Liver (tissue), 9 donors: ENCODE measurements around the gene F12. TPM values are rescaled to one million over a fixed set of nuclear protein-coding genes. Genes with fewer than 3 reads are reported as not detected.

Source experiments
- DNase-seq: peaks from one replicate; pipeline ENCODE4 v3.0.0-alpha.2; 2017; ENCODE audit warnings: low spot score
- H3K27ac ChIP-seq, 2 donors: one replicate each; pipeline ENCODE4 v1.7.0; 2013; ENCODE audit warnings: inconsistent platforms in 2 of 2, low read length in 2 of 2, control low read depth in 1 of 2, low read depth in 1 of 2, mild to moderate bottlenecking in 1 of 2
- H3K27me3 ChIP-seq, 4 donors: one replicate each; pipeline versions ENCODE4 v1.6.1 to v1.7.0; 2013; ENCODE audit warnings: low read length in 3 of 4, inconsistent platforms in 1 of 4, mild to moderate bottlenecking in 1 of 4, moderate library complexity in 1 of 4; ENCODE audit not compliant: control insufficient read depth in 4 of 4, insufficient read depth in 4 of 4
- H3K36me3 ChIP-seq, 4 donors: one replicate each; pipeline versions ENCODE4 v1.6.1 to v1.7.0; 2013; ENCODE audit warnings: low read length in 3 of 4, mild to moderate bottlenecking in 3 of 4, low read depth in 1 of 4, moderate library complexity in 1 of 4; ENCODE audit not compliant: control insufficient read depth in 4 of 4, insufficient read depth in 3 of 4
- H3K4me1 ChIP-seq, 4 donors: one replicate each; pipeline versions ENCODE4 v1.6.1 to v1.7.0; 2013; ENCODE audit warnings: low read length in 3 of 4, mild to moderate bottlenecking in 3 of 4, moderate library complexity in 1 of 4; ENCODE audit not compliant: control insufficient read depth in 4 of 4, insufficient read depth in 4 of 4
- H3K4me3 ChIP-seq, 3 donors: one replicate each; pipeline versions ENCODE4 v1.6.1 to v1.7.0; 2013; ENCODE audit warnings: low read length in 3 of 3, control low read depth in 1 of 3, low read depth in 1 of 3, mild to moderate bottlenecking in 1 of 3
- H3K9ac ChIP-seq, 2 donors: one replicate each; pipeline ENCODE4 v1.7.0; 2013; ENCODE audit warnings: low read length in 2 of 2, mild to moderate bottlenecking in 2 of 2, moderate library complexity in 2 of 2, control low read depth in 1 of 2, low read depth in 1 of 2
- H3K9me3 ChIP-seq, 4 donors: one replicate each; pipeline versions ENCODE4 v1.6.1 to v1.7.0; 2013; ENCODE audit warnings: low read length in 3 of 4; ENCODE audit not compliant: control insufficient read depth in 4 of 4
- CTCF ChIP-seq: fragments of 150-350 bp; IDR thresholded peaks from 2 replicates; pipeline ENCODE4 v1.5.1; 2017; ENCODE audit warnings: improper control_type of control experiment, low read depth, low read length; ENCODE audit not compliant: missing input control
- EGR1 ChIP-seq, 2 donors: IDR thresholded peaks; 2 replicates each; pipeline ENCODE4 v1.6.1; 2016 to 2018; ENCODE audit warnings: antibody characterized with exemption in 2 of 2, low read depth in 2 of 2
- FOXA1 ChIP-seq: IDR thresholded peaks from 2 replicates; pipeline ENCODE4 v1.6.1; 2016; ENCODE audit warnings: antibody characterized with exemption
- FOXA2 ChIP-seq: IDR thresholded peaks from 2 replicates; pipeline ENCODE4 v1.6.1; 2016; ENCODE audit warnings: antibody characterized with exemption
- GABPA ChIP-seq, 2 donors: IDR thresholded peaks in 1 of 2; conservative IDR thresholded peaks in 1 of 2; 2 replicates each; pipeline ENCODE4 v1.6.1; 2016; ENCODE audit warnings: antibody characterized with exemption in 2 of 2, mild to moderate bottlenecking in 1 of 2, moderate library complexity in 1 of 2
- HNF4A ChIP-seq, 2 donors: conservative IDR thresholded peaks; 2 replicates each; pipeline ENCODE4 v1.6.1; 2016; ENCODE audit warnings: antibody characterized with exemption in 2 of 2, mild to moderate bottlenecking in 2 of 2
- HNF4G ChIP-seq: IDR thresholded peaks from 2 replicates; pipeline ENCODE4 v1.6.1; 2016; ENCODE audit warnings: antibody characterized with exemption
- JUND ChIP-seq, 2 donors: IDR thresholded peaks; 2 replicates each; pipeline ENCODE4 v1.6.1; 2016; ENCODE audit warnings: antibody characterized with exemption in 2 of 2
- MAX ChIP-seq: IDR thresholded peaks from 2 replicates; pipeline ENCODE4 v1.6.1; 2016; ENCODE audit warnings: antibody characterized with exemption
- NR2F2 ChIP-seq: IDR thresholded peaks from 2 replicates; pipeline ENCODE4 v1.6.1; 2016; ENCODE audit warnings: antibody characterized with exemption
- RAD21 ChIP-seq, 2 donors: IDR thresholded peaks; 2 replicates each; pipeline ENCODE4 v1.6.1; 2016; ENCODE audit warnings: antibody characterized with exemption in 2 of 2, mild to moderate bottlenecking in 2 of 2
- REST ChIP-seq: IDR thresholded peaks from 2 replicates; pipeline ENCODE4 v1.6.1; 2016; ENCODE audit warnings: antibody characterized with exemption, mild to moderate bottlenecking
- RXRA ChIP-seq, 2 donors: IDR thresholded peaks; 2 replicates each; pipeline ENCODE4 v1.6.1; 2017 to 2018; ENCODE audit warnings: antibody characterized with exemption in 2 of 2, mild to moderate bottlenecking in 1 of 2
- SP1 ChIP-seq: IDR thresholded peaks from 2 replicates; pipeline ENCODE4 v1.6.1; 2018; ENCODE audit warnings: antibody characterized with exemption, mild to moderate bottlenecking
- TAF1 ChIP-seq: conservative IDR thresholded peaks from 2 replicates; pipeline ENCODE4 v1.6.1; 2016; ENCODE audit warnings: antibody characterized with exemption, mild to moderate bottlenecking
- YY1 ChIP-seq: IDR thresholded peaks from 2 replicates; pipeline ENCODE4 v1.6.1; 2016; ENCODE audit warnings: antibody characterized with exemption, mild to moderate bottlenecking
- ZBTB33 ChIP-seq: IDR thresholded peaks from 2 replicates; pipeline ENCODE4 v1.6.1; 2016; ENCODE audit warnings: antibody characterized with exemption
- WGBS: extraction: QIAGEN DNeasy Blood & Tissue Kit; methylation state at CpG from one replicate; pipeline ENCODE4 v1.1.7; 2013; 5-methylcytosine and 5-hydroxymethylcytosine counted together
- polyA plus RNA-seq, 2 donors: library from polyadenylated mRNA; stranded (reverse) in 1 of 2; unstranded in 1 of 2; fragments of 200-250 nt in 1 of 2; fragments of >200 nt in 1 of 2; fragmentation: Nextera tagmentation in 1 of 2; extraction: Ambion mirVana in 1 of 2; gene quantifications; one replicate each; pipeline versions ENCODE4 v1.2.1 to v1.2.3, GENCODE V29; 2013 to 2015
- total RNA-seq, 2 donors: library from RNA; depleted of rRNA; stranded (reverse); fragments of >200 nt; gene quantifications; one replicate each; pipeline ENCODE4 v1.2.3, GENCODE V29; 2014
- TF ChIP-seq, protein P1 (sequence below): IDR thresholded peaks from 2 replicates; pipeline ENCODE4 v1.6.1; 2016; ENCODE audit warnings: antibody characterized with exemption
- donor health status: healthy.
- donor health status: healthy.
- donor health status: healthy.
- donor health status: healthy.
- donor health status: healthy.

F12 gene
- total and polyA plus RNA-seq, 4 donors, result 27.7 to 328 (median 275) TPM

- TF ChIP-seq FOXA1 (no peak), EGR1 (IDR thresholded peaks at IDR 0.05; ENCODE audit: low read depth in 2 of 2) (no peak), JUND (IDR thresholded peaks at IDR 0.05) (no peak), GABPA (IDR thresholded peaks at IDR 0.05 in 1 of 2, conservative IDR thresholded peaks at IDR 0.05 in 1 of 2) (no peak), CTCF (no peak), HNF4A (conservative IDR thresholded peaks at IDR 0.05) (no peak), FOXA2 (no peak), NR2F2 (no peak), YY1 (no peak), TAF1 (no peak), RAD21 (IDR thresholded peaks at IDR 0.05) (no peak), RXRA (IDR thresholded peaks at IDR 0.05) (no peak), REST (no peak), HNF4G (no peak), SP1 (no peak), ZBTB33 (no peak), MAX (no peak)
- TF ChIP-seq, protein P1, sequence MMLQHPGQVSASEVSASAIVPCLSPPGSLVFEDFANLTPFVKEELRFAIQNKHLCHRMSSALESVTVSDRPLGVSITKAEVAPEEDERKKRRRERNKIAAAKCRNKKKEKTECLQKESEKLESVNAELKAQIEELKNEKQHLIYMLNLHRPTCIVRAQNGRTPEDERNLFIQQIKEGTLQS, result no peak
- H3K9ac ChIP-seq, result no peak overlapping the region
- peaks cover 3 to 25% (median 17%) of the 10 kb centered on the region in 4 donors for H3K4me1 ChIP-seq
- H3K9me3 ChIP-seq, result no peaks in the 10 kb centered on the region
- WGBS, result 80% methylated on average over 6 of the region's 6 CpGs
- no peak for DNase-seq
- H3K27ac ChIP-seq, result peak overlapping the region; percentile 63 to 73
- H3K4me3 ChIP-seq, result no peak overlapping the region
- H3K36me3 ChIP-seq, result peaks cover 2 to 10% (median 4%) of the 10 kb centered on the region in 4 donors
- H3K27me3 ChIP-seq, result no peaks in the 10 kb centered on the region
These were observed 20.1 kb upstream of the F12 start for GRCh38 chr5:177429248-177430040.
